Lung microvascular endothelial cell (primary cell): ENCODE data around the gene ZFYVE19. TPM values are rescaled to one million over a fixed set of nuclear protein-coding genes. Genes with fewer than 3 reads are reported as not detected.
"Not testable (repeated sequence)": the region's sequence is repeated elsewhere in the genome, so short reads cannot be mapped to it uniquely, and the experiment has no call there.

Experiments used
- DNase-seq, 2 donors: peaks; one replicate each; pipeline versions ENCODE4 v3.0.0 to v3.0.0-alpha.2; 2010; ENCODE audit warnings: low read depth in 2 of 2
- total RNA-seq: library from RNA; depleted of rRNA; stranded (reverse); fragments of >200 nt; gene quantifications from 2 replicates; pipeline ENCODE4 v1.2.1, GENCODE V29; 2014

ZFYVE19 gene
- total RNA-seq, 1 donor from 2014 or later, result 21.4 TPM

DNA sequence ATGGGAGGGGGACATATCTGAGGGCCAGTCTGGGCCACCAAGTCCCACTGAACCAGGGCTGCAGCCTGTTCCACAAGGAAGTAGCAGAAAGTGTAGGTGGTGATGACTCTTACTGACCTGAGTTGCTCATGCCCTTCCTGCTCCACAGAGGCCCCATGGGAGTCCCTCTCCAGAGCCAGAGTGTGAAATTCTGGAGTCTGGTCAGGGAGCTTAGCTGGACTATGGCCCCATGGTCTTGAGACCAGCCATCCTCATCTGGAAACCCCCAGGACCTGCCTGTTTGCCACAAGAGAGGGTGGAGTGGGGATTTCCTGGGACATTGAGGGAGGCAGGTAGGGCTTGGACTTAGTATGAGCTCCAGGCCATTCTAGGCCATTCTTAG lies 39.9 kb downstream of the ZFYVE19 start:
- no peak for DNase-seq

DNA sequence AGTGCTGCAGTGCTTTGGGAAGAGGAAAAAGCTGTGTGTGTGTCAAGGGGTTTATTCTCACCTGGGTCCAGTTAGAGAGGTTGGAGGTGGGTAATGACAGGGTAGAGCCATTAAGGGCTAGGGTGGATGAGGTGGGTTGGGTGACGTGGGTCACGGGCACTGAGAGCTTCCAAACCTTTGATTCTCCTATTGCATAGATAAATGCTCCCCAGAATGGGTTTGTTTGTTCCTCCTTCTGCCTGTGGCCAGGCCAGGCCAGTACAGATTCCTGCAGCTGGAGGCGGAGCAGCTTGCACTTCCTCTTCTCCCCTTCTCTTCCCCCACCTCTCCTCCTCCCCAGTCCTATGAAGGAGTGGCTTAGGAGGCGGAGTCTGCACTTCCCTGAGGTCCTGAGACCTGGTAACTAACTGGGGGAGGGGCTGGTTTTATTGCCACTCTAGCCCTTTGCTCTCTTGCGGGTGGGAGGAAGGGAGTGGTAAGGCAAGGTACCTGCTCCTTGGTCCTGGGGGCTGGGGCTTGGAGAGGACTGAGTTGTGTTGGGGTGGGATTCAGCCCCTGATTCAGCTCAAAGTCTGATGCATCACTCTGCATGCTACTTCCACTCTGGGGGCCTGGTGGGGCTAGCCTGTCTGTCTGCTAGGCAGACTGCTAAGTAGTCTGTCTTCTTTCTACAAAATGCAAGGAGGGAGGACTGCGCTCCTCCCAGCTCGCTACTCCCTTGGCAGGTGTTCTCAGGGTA lies 40.5 kb downstream of the ZFYVE19 start:
- DNase-seq, result no peak

GRCh38 chr15:40850576-40851112 lies 43.8 kb downstream of the ZFYVE19 start:
- DNase-seq, result no peak

DNA sequence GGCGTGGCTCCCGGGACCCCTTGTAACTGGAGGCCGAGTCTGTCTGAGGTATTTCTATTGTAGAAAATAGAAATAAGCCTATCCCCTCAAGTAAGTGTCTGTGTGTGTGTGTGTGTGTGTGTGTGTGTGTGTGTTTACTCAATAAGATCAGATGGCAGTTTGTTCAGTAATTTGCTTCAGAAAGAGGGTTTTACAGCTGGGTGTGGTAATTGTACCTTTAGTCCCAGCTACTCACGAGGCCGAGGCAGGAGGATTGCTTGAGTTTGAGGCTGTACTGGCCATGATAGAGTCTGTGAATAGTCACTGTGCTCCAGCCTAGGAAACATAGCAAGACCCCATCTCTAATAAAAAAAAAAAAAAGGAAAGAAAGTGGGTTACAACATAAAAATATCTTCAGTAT lies 45.6 kb downstream of the ZFYVE19 start:
- no peak for DNase-seq

DNA sequence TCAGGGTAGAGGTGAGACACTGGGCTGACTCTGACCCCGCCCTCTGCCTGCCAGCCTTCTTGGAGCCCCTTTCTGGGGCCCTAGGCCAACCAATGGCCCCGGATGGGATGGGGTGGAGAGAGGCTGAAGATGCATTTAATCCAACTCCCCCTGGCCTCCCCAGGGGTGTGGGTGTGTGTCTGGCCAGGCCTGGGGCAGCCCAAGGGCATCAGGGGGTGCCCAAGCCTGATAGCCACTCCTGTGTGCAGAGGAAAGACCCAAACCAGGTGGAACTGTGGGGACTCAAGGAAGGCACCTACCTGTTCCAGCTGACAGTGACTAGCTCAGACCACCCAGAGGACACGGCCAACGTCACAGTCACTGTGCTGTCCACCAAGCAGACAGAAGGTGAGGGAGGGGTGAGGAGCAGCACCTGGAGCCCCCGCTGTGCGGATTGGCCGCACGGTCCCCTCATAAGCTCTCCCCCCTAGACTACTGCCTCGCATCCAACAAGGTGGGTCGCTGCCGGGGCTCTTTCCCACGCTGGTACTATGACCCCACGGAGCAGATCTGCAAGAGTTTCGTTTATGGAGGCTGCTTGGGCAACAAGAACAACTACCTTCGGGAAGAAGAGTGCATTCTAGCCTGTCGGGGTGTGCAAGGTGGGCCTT lies 46.5 kb downstream of the ZFYVE19 start:
- DNase-seq, result no peak

DNA sequence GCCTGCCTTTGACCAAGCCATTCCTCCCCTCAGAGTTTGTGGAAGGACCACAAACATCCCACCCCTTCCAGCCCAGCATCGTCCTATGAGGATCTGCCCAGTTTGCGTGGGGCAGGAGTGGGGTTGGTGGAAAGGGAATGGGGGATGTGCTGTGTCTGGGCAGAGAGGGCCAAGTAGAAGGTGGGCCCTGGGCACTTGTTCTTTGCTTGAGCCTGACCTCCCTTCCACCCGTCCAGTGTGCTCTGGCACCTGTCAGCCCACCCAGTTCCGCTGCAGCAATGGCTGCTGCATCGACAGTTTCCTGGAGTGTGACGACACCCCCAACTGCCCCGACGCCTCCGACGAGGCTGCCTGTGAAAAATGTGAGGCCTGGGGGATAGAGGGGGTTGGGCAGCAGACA lies 47.3 kb downstream of the ZFYVE19 start:
- DNase-seq, result no peak

GRCh38 chr15:40855706-40856234 lies 48.9 kb downstream of the ZFYVE19 start:
- no peak for DNase-seq

DNA sequence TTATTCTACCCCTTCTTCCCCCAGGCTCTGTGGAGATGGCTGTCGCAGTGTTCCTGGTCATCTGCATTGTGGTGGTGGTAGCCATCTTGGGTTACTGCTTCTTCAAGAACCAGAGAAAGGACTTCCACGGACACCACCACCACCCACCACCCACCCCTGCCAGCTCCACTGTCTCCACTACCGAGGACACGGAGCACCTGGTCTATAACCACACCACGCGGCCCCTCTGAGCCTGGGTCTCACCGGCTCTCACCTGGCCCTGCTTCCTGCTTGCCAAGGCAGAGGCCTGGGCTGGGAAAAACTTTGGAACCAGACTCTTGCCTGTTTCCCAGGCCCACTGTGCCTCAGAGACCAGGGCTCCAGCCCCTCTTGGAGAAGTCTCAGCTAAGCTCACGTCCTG lies 49.9 kb downstream of the ZFYVE19 start:
- DNase-seq, result no peak

- peak; percentile 61 to 76 for DNase-seq
Observed at GRCh38 chr15:40857601-40858341, 50.9 kb downstream of the ZFYVE19 start.

DNA sequence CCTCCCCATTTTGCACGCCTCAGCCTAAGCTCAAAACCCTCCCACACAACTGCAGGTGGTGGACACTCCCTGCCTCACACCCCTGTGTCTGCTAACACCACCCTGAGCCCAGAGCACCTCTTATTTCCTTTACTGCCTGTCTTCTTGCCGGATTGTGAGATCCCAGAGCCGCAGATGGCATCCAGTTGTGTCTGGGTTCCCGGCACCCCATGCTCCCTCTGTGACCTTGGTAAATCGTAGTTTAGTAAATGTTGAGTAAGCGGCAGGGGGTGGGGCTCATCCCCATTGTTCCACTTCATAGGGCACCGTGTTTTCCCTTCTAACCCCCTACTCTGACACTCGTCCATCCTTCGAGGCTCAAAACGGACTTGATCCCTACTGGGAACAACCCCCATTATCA lies 51.8 kb downstream of the ZFYVE19 start:
- no peak for DNase-seq

GRCh38 chr15:40859206-40859851 lies 52.4 kb downstream of the ZFYVE19 start:
- DNase-seq, result peak; percentile 82 to 83

- DNase-seq, result not testable (repeated sequence)
Observed at GRCh38 chr15:40861147-40861546, 54.3 kb downstream of the ZFYVE19 start.

GRCh38 chr15:40863660-40864270 lies 56.9 kb downstream of the ZFYVE19 start:
- no peak for DNase-seq

Other genes starting within 250 kb of the ZFYVE19 start
- 14.4 and 16.1 TPM in 2 replicates for gene CCDC32, start 242.0 kb upstream of the ZFYVE19 start, total RNA-seq
- 7.4 and 10.1 TPM in 2 replicates for gene RPUSD2, start 237.8 kb upstream of the ZFYVE19 start, total RNA-seq
- gene KNL1, start 212.8 kb upstream of the ZFYVE19 start, total RNA-seq, result 2.0 and 7.6 TPM in 2 replicates
- 1.6 and 4.1 TPM in 2 replicates for gene RAD51, start 111.9 kb upstream of the ZFYVE19 start, total RNA-seq
- 14.2 and 28.6 TPM in 2 replicates for gene RMDN3, start 51.8 kb upstream of the ZFYVE19 start, total RNA-seq
- 17.5 and 20.7 TPM in 2 replicates for gene GCHFR, start 43.0 kb upstream of the ZFYVE19 start, total RNA-seq
- 0.22 and 0.40 TPM in 2 replicates for gene C15orf62, start 37.1 kb upstream of the ZFYVE19 start, total RNA-seq
- gene DNAJC17, start 384 bp downstream of the ZFYVE19 start, total RNA-seq, result 13.5 and 14.3 TPM in 2 replicates
- gene PPP1R14D, start 21.6 kb downstream of the ZFYVE19 start, total RNA-seq, result not detected in 2 replicates
- gene SPINT1, start 37.0 kb downstream of the ZFYVE19 start, total RNA-seq, result 0.40 and 0.65 TPM in 2 replicates
- gene RHOV, start 67.1 kb downstream of the ZFYVE19 start, total RNA-seq, result not detected in 2 replicates
- 32.9 and 41.5 TPM in 2 replicates for gene VPS18, start 87.4 kb downstream of the ZFYVE19 start, total RNA-seq
- 48.0 and 75.2 TPM in 2 replicates for gene DLL4, start 122.3 kb downstream of the ZFYVE19 start, total RNA-seq
- 2.4 and 4.8 TPM in 2 replicates for gene CHAC1, start 146.4 kb downstream of the ZFYVE19 start, total RNA-seq